AML-193 (cell line): ENCODE measurements around the gene HNRNPA1L2.
"Not testable (repeated sequence)": the region's sequence is repeated elsewhere in the genome, so short reads cannot be mapped to it uniquely, and the experiment has no call there.

ENCODE experiments used
- DNase-seq, 2 experiments: peaks; one replicate each; lab custom pipeline; 2025; lab: John Stamatoyannopoulos, UW

Gene HNRNPA1L2

DNA sequence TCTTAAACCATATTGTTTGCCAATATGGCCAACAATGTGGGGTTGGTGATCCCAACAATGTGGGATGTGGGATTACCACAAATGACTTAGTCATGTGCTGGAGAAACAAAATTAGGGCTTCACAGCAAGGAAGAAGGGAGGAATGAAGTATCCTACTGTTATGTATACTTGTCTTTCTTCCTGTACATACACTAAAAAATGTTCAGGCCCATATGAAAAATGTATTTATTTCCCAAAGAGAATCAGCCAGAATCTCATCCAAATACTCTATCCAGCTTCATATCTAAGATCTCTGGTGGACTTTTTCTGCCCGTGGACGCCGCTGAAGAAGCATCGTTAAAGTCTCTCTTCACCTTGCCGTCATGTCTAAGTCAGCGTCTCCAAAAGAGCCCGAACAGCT lies at the start of gene HNRNPA1L2:
Gene HNRNPA1L2 (plus strand): TSS at position 301 of the 400 bp plus-strand sequence. CDS start 62 bp downstream, at position 363.
- DNase-seq = no peak

DNA sequence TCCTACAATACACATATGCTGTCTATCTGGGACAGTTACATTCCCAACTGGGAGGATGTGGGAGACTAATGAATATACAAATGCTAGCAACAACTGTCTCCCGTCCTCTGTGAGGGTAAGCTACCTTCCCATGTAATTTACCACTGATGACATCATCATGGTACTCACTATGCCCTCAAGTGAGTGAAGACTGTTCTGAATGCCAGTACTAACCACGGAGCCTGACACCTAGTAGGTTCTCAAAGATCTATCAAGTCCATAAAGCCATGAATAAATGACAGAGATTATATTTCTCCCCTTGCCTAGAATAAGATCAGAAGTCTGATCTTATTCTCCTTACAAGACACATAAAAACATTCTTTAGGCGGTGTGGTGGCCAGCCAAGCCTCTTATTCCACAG lies 49.1 kb upstream of the HNRNPA1L2 start:
- not testable (repeated sequence) for DNase-seq

DNA sequence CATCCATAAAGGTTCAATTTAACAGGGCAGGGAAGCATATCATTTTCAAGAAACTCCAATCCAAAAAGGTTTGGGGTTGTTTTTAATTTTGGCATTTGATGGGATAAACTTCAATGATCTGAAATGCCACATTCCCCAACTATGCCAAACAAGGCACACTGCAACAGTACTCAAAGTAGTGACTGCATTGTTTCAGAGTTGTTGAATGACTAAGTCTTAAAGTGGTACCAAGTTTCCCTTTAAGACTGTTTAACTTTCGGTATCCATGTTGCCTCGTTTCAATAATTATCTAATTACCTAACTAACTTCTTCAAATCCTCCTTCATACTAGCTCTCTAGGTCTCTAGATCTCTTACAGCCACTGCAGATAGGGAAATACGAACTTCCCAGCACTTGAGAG lies 48.4 kb upstream of the HNRNPA1L2 start:
- DNase-seq = not testable (repeated sequence)

DNA sequence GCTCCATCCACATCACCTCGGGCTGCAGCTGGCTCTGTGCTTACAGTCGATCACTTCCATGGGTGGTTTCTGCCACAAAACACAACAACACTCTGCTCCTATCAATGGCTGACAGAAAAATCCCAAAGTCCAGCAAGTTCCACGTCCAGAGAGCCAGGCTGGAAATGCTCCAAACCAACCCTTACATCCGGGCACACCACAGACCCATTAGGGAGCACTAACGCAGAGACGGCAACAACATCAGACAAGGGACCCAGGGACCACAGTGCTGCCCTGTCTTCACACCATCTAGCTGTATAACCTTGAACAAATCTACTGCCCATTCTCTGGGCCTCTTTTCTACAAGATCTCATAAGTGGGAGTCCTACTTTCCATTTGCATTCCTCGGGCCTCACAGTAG lies 47.9 kb upstream of the HNRNPA1L2 start:
- DNase-seq = not testable (repeated sequence)

DNA sequence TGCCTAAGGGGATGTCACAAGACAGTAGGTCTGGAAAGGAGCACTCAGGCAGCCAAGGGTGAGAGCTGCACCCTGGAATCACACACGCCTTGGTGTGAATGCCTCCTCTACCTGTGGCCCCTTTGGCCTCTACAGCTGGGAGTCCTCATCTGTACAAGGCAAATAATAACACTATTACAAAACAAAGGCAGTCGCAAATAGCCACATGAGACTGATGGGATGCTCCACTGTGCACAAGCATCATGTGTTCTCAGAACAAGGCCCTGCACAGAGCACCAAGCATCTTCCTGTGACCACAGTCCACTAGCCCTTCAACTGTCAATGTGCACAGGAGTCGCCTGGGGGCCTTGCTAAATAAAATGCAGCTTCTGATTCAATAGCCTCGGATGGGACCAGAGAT lies 44.6 kb upstream of the HNRNPA1L2 start:
- no peak for DNase-seq

DNA sequence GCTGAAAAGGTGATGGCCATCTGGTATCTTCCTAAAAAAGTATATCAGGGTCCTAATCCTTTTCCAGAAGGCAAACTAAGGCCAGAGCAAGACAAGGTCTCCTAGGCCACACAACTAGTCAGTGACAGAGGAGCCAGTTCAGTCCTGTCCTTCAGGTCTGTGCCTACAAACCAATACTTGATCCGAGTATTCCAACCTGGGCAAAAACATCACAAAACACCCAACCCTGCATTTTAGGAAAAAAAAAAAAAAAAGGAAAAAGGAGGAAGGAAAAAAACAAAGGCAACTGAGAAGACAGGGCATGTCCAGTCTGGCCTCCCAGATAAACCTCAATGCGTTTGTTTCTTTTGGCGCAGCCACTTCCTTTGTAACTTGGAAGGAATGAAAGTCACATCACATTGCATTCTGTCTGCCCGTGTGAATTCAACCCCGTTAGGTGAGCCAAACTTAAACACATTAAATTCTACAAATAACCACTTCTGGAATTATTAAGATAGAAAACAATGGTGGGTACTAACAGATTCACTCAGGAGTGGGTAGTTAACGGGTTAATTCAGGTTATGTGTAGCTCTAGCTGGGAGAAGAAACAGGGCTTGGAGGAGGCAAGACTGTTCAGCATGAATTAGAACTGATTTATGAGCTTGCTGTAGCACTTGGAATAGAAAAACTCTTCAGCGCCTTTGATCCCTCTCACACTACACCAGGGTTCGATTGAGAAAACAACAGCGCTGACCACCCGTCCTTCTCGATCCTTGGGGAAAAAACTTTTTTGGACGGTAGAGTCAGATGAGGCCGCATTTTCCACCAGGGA lies 43.0 kb upstream of the HNRNPA1L2 start:
- peak in 1 of 2 experiments; percentile 51 for DNase-seq

DNA sequence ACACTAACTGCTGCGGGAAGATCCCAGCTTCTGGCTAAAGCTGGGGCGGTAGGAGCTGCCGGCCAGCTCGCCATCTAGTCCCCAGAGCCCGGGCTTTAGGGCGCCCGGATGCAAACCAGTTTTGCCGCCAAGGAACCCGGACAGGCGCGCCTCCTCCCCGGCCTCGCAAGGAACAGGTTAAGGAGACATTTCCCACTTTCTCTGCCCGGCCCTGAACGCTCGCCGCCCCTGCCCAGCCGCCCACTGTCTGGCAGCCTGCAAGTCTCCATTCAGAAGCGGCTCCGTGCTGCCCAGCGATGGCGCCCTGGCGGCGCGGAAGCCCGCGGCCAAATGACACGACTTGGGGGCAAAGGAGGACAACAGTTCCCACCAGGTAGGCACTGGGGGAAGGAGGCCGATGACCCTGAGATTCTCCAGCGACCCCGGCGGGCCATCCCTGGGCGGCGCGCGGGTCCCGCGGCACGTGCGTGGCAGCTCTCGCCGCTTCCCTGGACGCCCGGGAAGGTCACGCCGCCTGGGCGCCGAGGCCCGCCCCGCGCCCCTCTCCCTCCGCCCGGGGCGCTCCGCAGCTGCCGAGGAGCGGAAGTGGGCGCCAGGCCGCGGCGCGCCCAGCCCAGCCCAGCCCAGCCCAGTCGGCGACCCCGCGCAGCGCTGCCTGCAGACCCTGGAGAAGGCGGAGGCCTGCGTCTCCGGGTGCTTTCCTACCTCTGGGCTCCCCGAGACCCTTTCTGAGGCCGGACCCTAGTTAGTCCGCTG lies 42.2 kb upstream of the HNRNPA1L2 start:
- DNase-seq = peak; percentile 56 to 57

DNA sequence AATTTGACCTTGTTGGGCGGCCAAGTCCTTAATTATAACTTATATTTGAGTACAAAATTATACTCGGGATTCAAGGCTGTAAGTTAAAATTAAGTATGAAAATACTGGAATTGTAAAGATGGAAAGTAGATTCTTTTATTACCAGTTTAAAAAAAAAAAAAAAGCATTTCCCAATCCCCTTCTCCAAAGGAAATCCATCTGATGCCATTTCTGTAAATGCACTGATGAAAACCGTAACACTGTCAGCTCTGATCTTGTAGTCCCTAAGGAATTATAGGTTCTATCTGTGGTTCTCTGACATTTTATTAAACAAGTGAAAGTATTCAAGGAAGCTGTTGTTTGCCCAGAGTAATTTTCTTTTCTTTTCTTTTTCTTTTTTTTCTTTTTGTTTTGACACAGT lies 41.6 kb upstream of the HNRNPA1L2 start:
- DNase-seq = no peak

DNA sequence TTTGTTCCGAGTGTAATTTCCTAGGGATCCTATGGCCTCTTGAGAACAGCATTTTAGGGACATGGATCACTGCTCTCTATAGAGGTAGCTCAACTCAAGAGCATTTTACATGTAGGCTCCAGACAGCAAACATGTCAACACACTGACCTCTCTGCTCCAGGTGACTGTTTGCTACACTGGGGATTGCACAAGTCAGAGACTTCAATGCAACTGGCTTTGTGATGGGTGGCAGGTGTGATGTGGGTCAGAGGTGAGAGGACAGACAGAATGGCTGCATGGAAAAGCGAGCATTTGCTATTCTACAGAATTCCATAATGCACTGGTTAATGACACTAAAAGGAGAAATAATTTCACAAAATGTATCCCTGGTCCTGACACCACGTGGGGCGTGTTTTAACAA lies 38.9 kb upstream of the HNRNPA1L2 start:
- DNase-seq = not testable (repeated sequence)

DNA sequence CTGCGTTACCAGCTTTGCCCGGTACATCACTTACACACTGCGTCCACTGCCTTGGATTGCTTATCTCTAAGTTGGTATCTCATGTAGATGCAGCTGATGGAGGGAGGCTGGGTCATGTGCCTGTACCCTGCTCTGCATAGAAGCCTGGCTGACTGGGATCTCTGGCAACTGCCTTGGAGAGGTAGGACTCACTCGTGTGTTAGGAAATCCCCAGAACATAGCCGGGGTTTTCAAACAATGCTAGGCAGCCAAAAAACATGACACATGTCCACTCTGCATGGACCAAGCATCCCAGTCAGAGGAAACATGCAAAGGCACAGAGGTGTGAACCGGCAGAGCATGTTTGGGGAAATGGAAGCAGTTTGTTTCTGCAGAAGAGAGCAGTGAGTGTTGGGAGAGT lies 36.1 kb upstream of the HNRNPA1L2 start:
- not testable (repeated sequence) for DNase-seq

DNA sequence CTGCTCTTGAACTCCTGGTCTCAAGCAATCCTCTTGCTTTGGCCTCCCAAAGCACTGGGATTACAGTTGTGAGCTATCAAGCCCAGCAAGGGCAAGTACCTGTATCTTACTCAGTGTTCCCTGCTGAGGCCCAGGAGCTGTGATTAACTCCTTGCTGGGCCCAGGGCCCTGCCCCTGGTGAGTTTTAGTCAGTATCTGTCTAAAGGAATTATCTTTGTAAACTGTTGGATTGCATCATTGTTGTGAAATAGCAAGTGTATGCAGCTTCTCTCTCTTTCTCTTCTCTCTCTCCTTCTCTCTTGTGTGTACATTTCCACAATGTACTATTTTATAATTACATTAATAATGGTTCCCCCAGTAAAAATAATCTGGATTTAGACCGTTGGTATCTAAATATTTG lies 35.4 kb upstream of the HNRNPA1L2 start:
- DNase-seq = not testable (repeated sequence)

DNA sequence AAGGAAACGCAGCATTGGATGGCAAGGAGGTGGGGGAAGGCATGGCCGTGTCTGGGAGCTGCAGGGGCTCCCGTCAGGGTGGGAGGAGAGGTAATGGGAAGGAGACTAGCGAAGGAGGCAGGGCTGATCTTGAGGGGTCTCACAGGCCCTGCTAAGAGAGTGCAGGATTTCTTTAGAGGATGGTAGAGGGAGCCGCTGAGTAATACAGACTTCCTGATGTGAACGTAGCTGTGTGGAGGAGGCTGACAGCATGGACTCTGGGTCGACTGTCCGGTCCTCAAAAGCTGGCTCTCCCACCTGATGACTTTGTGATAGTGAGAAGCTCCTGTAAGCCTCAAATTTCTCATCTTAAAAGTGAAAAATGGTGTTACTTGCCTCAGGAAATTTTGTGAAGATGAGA lies 34.0 kb upstream of the HNRNPA1L2 start:
- not testable (repeated sequence) for DNase-seq

DNA sequence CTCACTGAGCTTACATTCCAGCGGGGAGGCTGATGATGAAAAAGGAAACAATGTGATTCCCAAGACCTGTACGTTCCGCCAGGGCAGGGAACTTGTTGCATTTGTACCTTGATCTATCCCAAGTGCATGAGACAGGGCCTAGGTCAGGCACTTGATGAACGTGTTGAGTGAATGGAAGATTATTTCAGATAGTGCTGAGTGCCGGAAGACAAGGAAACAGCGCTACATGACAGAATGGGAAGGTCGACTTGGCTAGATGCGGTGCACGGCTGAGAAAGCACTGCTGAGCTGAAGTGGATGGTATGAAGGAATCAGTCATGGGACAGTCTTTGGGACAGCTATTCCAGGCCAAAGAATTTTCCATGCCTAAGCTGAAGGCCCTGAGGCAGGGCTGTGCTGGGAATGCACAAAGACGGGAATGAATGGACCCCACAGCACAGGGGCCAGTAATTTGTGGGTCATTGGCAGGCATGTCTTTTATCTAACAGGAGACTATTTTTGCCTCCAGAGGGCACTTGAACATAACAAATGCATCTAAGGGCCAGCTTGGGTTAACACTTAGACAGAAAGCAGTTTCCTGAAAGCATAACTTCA lies 33.1 kb upstream of the HNRNPA1L2 start:
- peak; percentile 65 to 71 for DNase-seq

DNA sequence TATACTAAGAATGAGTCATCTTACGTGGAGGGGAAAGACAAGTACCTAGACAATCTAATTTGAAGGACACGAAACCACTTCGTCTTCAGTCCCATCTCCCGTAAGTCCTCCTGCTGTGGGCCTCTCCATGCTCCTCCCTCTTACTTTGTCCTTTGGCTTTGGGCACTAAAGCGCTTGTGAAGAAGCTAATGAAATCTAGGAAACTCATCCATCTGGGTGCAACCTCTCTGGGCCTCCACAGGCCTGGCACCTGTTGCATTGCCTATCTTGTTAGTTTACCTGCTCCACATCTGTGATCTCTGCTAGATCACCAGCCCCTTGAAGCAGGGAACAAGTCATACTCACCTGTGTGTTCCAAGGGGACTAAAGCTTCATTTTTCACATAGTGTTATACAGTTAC lies 32.1 kb upstream of the HNRNPA1L2 start:
- DNase-seq = not testable (repeated sequence)

DNA sequence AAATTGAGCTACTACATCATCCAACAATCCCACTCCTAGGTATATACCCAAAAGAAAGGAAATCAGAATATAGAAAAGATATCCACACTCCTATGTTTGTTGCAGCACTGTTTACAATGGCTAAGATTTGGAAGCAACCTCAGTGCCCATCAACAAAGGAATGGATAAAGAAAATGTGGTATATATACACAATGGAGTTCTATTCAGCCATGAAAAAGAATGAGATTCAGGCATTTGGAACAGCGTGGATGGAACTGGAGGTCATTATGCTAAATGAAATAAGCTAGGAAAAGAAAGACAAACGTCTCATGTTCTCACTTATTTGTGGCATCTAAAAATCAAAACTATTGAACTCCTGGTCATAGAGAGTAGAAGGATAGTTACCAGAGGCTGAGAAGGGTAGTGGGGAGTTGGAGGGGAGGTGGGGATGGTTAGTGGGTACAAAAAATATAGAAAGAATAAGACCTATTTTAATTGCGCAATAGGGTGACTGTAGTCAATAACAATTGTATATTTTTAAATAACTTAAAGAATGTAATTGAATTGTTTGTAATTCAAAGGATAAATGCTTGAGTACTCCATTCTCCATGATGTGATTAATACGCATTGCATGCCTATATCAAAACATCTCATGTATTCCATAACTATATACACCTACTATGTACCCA lies 27.0 kb upstream of the HNRNPA1L2 start:
- no peak for DNase-seq

DNA sequence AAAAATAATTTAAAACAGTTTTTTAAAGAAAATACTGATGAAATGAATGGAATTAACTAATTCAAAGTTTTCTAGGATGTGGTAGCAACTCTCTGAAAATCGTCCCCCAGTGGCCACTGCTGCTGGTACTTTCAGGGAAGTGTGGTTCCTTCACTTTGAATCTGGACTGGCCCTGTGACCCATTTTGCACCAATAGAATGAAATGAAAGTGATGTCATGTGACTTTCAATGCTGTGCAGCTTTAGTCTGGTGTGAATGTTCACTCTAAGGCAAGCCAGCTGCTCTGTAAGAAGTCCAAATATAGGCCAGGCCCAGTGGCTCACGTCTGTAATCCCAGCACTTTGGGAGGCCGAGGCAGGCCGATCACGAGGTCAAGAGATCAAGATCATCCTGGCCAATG lies 26.4 kb upstream of the HNRNPA1L2 start:
- peak in 1 of 2 experiments; percentile 18 for DNase-seq

DNA sequence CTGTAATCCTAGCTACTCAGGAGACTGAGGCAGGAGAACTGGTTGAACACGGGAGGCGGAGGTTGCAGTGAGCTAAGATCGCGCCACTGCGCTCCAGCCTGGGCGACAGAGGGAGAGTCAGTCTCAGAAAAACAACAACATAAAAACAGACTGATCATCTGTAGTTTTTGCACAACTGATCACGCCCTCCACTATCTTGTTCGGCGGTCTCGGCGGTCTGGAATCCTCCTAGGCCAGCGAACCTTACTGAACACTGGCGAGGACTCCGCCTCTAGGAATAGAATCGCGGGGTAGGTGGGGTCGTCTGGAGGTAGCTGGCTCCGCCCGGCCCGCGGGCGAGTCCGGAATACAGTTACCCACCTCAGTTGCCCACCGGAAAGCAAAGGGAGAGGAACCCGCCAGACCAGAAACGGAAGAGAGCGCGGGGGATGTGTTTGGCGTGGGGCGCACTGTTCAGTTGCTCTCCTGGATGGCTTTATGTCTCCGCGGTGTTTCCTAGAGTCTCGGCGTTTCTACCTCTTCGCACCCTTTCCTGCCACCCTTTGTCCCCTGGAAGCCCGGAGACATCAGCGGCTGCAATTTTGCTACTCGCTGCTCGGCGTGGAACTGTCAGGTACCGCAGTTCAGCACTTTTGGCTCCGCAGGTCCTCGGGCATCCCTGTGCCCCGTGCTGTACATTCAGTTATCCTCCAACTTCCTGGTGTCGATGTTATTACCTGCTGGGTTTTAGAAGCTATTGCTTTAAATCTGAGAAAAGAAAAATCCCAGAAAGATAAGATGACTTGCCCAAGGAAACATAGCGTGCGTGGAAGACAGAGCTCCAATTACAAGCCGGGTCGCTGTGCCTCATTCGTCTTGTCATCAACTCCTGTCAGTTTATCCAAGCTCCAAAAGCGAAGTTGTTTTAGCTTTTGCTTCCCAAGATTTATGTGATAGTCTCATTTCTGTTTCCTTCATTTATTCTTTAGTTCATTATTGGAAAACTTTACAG lies 24.9 kb upstream of the HNRNPA1L2 start:
- peak; percentile 91 to 93 for DNase-seq

DNA sequence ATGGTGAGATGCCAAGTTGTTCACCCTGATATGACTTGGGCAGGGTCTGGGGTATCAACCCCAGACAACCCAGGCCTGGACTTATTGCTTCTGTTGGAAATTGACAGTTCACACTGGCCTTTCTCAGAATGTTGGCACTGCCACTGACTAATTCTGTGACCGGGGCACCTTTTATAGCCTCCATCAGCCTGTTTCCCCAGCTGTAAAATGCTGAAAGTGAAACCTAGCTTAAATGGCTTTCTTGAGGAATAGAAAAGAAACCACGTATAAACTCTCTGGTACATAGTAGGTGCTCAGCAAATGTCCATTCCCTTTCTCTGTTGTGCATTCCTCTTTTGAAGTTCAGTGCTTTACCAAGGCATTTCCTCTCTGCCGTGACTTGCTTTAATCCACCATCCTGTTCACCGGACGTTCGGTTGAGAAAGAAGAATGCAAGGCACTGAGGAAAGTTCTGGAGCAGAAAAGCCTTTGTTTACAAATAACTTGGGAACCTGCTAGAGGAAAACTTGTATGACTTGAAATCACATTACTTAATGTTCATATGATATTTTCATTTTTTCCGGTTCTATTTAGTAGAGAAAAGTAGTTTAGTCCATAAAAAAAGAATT lies 11.0 kb upstream of the HNRNPA1L2 start:
- not testable (repeated sequence) for DNase-seq

DNA sequence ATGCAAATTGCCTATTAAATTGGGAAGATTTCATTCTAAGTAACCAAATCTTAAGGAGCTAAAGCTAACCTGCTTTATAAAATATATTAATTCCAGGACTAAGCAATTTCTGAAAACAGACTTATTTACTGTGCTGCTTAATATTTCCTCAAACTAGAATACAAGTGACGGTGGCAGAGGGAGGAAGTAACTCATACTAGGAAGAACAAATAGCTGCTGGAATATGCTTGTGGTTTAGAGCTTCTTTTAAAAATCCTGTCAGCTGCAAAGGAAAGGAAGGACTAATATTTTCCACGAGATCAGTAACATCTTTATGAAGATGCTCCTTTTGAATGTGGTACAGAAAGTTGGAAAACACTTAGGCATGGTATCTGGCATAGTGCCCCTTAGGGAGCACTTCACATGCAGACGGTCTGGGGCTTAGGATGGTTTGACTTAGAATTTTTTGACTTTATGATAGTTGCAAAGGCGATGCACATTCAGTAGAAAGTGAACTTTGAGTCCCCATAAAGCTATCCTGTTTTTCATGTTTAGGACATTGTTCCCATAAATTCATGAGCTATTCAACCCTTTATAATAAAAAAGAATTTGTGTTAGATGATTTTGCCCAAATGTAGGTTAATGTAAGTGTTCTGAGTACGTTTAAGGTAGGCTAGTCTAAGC lies 3.4 kb upstream of the HNRNPA1L2 start:
- DNase-seq = no peak

DNA sequence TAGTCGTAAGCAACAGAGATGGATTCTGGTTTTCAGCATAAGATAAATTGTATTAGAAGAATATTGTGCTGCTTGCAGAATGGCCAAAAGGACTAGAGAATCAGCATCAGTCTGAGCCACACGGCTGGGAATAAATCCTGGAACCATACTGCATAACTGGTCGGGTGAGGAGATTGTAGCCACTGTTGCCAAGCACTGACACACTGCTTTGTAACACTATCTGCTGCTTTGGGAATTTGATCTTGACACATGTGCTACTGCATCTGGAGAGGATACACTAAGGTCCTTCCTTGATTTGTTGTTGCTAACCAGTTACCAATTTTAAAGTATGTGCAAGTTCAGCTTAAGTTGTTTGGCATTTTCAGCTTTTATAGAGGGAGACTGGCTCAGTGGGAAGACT lies 1.9 kb downstream of the HNRNPA1L2 start:
- no peak for DNase-seq
